ENCODE measurements around the gene SMIM7.
A peak's percentile ranks its signal among the peaks of the same experiment; 100 is the strongest.

Gene SMIM7

DNA sequence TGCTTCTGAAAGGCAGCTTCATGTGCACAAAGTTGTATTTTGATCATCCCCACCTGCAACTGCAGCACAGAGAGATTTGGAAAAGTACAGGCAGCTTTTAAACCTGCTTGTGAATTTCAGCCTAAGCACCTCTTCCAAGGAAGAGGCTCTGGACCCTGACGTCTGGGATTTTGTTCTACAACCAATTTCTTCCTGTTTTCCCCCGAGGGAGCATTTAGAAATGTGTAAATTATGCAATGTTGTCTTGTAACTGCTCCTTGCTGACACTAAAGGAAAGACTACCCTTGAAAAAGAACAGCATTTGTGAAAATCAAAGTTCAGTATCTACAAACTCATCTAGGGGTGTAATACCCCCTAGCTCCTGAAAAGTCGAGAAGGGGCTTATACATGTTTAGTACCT, 47.3 kb downstream of the SMIM7 start:
- no peak for TF ChIP-seq CTCF (IDR thresholded peaks at IDR 0.05; ENCODE audit: low read depth, low read length)
- DNase-seq (ENCODE audit: extremely low read depth, low read depth): no peak

DNA sequence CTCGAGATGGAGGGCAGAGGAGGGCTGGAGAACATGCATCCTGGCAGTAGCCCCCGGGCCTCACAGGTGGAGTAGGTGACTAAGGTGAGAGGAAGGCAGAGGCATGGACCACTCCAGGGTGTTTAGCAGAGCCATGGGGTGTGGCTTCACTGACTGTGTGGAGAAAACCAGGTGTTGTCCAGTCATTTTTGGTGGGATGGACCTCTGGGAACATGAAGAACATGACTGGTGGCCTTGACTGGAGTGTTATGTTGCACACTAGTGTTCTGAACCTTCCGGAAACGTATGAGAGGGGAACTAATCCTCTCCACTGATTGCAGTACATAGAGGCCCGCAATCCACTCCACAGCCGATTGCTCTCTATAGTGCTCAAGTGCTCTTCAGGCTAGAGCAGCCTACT, 48.8 kb downstream of the SMIM7 start:
- TF ChIP-seq CTCF (IDR thresholded peaks at IDR 0.05; ENCODE audit: low read depth, low read length): no peak
- no peak for DNase-seq (ENCODE audit: extremely low read depth, low read depth)

DNA sequence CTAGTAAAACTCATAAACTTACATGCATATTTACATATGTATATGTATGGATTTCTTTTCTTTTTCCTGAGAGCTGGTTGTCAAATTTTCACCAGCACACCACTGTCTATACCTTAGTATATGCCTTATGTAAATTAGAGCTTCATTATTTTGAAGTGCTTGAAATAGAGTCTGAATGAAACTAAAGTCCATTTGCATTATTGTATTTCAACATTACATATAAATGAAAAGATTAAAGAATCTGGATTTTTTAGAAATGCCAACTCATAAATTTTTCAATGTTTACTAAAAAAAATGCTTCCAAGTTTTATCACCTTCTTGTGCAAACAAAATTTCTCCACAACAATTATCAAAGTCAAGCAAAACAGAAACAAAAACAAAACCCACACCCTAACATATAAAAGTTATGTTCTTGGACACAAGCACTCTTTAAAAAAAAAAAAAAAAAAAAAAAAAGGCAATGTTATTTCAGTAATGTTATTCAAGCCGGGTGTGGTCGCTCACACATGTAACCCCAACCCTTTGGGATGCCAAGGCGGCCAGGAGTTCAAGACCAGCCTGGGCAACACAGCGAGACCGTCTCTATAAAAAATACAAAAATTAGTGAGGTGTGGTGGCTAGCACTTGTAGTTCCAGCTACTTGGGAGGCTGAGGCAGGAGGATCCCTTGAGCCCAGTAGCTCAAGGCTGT, 50.3 kb downstream of the SMIM7 start:
- no peak for DNase-seq (ENCODE audit: extremely low read depth, low read depth)

GRCh38 chr19:16608290-16608739, 51.6 kb downstream of the SMIM7 start:
- no peak for TF ChIP-seq CTCF (IDR thresholded peaks at IDR 0.05; ENCODE audit: low read depth, low read length)
- DNase-seq (ENCODE audit: extremely low read depth, low read depth): peak; percentile 16

More for the DNA sequence above, 50.3 kb downstream of the SMIM7 start:
- TF ChIP-seq CTCF (IDR thresholded peaks at IDR 0.05; ENCODE audit: low read depth, low read length): no peak

- no peak for DNase-seq (ENCODE audit: extremely low read depth, low read depth)
- TF ChIP-seq CTCF (IDR thresholded peaks at IDR 0.05; ENCODE audit: low read depth, low read length): no peak
These were observed 52.1 kb downstream of the SMIM7 start for GRCh38 chr19:16607819-16608218.

- DNase-seq (ENCODE audit: extremely low read depth, low read depth): no peak
- no peak for TF ChIP-seq CTCF (IDR thresholded peaks at IDR 0.05; ENCODE audit: low read depth, low read length)
These were observed 54.4 kb downstream of the SMIM7 start for GRCh38 chr19:16605553-16605994.

- DNase-seq (ENCODE audit: extremely low read depth, low read depth): no peak
- no peak for TF ChIP-seq CTCF (IDR thresholded peaks at IDR 0.05; ENCODE audit: low read depth, low read length)
These were observed 54.8 kb downstream of the SMIM7 start for GRCh38 chr19:16605115-16605514.
